Measurements from ENCODE around the gene FYN.

Gene FYN

DNA sequence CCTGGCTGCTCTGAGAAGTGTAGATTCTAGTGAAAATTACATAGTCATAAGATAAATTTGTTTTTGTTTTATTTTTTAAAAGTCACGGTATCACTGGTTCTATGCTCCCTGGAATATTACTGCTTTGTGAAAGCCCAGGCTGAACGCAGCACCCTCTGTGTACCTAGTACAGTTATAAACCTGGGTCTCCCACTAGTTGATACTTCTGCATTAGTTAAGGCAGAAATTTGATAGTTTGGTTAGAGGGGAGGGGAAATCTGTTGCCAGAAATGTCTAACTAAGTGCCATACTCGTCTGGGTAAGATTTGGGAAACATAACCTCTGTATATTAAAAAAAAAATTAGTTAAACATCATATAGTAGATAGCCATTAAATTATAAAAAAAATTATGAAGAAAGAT is 156.9 kb downstream of the FYN start:
- no peak overlapping the region for H3K27ac ChIP-seq
- TF ChIP-seq, protein P1, sequence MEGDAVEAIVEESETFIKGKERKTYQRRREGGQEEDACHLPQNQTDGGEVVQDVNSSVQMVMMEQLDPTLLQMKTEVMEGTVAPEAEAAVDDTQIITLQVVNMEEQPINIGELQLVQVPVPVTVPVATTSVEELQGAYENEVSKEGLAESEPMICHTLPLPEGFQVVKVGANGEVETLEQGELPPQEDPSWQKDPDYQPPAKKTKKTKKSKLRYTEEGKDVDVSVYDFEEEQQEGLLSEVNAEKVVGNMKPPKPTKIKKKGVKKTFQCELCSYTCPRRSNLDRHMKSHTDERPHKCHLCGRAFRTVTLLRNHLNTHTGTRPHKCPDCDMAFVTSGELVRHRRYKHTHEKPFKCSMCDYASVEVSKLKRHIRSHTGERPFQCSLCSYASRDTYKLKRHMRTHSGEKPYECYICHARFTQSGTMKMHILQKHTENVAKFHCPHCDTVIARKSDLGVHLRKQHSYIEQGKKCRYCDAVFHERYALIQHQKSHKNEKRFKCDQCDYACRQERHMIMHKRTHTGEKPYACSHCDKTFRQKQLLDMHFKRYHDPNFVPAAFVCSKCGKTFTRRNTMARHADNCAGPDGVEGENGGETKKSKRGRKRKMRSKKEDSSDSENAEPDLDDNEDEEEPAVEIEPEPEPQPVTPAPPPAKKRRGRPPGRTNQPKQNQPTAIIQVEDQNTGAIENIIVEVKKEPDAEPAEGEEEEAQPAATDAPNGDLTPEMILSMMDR (conservative IDR thresholded peaks at IDR 0.05) = no peak
- no peak for TF ChIP-seq ZFX (IDR thresholded peaks at IDR 0.05)

DNA sequence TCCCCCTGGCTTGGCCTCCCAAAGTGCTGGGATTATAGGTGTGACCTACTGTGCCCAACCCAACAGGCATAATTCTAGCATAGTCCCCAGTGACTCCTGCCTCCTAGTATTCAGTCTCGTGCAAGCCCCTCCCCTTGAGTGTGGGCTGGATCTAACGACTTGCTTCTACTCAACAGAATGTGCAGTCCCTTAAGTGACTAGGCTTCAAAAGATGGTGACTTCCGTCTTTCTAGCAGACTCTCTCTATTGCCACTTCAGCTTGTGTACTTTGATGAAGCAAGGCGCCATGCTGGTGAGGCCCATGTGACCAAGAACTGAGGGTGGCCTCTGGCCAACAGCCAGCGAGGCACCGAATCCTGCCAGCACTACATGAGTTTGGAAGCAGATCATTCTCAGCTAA is 157.9 kb downstream of the FYN start:
- TF ChIP-seq, protein P1 (conservative IDR thresholded peaks at IDR 0.05) = no peak
- no peak for TF ChIP-seq ZFX (IDR thresholded peaks at IDR 0.05)
- no peak overlapping the region for H3K27ac ChIP-seq

GRCh38 chr6:111714416-111715270 is 158.6 kb downstream of the FYN start:
- H3K27ac ChIP-seq = no peak overlapping the region
- TF ChIP-seq ZFX (IDR thresholded peaks at IDR 0.05) = no peak
- TF ChIP-seq, protein P1 (conservative IDR thresholded peaks at IDR 0.05) = no peak

- no peak for TF ChIP-seq ZFX (IDR thresholded peaks at IDR 0.05)
- TF ChIP-seq, protein P1 (conservative IDR thresholded peaks at IDR 0.05) = no peak
- H3K27ac ChIP-seq = no peak overlapping the region
Observed at GRCh38 chr6:111713811-111714210, 159.4 kb downstream of the FYN start.

- H3K27ac ChIP-seq = no peak overlapping the region
- TF ChIP-seq, protein P1 (conservative IDR thresholded peaks at IDR 0.05) = no peak
- TF ChIP-seq ZFX (IDR thresholded peaks at IDR 0.05) = no peak
Observed at GRCh38 chr6:111713236-111713635, 160.0 kb downstream of the FYN start.

DNA sequence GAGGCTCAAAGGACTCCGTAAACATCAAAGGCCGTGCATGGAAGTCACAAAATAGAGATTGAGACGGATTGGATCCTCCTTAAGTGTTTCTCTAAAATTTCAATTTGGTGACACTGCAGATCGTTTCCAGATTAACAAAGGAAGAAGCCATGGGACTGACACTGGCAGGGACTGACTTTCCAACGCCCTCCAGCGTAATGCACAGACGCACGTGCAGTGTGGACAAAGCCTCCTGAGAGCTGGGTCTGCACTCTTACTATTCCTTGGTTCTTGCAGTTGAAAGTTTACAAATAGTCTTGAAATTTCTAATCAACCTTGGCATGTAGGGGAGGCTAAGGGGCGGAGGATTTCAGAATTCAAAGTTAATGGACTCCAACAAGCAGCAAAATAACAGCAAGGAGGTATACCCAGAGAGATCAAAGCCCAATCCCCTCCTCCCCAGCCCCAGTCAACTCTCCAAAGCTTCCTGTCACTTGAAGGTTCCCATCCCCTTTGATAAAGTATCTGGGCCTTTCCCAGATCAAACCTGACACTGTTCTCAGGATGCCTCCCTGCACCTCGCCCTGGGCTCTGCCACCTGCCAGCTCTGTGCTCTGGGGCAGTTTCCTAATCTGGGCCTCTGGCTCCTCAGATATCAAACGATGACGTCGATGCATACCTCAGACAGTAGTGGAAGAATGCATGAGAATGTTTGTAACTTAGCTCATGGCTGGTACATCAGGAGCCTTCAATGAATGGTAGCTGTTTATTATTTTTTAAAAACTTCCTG is 161.1 kb downstream of the FYN start:
- TF ChIP-seq, protein P1 (conservative IDR thresholded peaks at IDR 0.05) = no peak
- TF ChIP-seq ZFX (IDR thresholded peaks at IDR 0.05) = no peak

DNA sequence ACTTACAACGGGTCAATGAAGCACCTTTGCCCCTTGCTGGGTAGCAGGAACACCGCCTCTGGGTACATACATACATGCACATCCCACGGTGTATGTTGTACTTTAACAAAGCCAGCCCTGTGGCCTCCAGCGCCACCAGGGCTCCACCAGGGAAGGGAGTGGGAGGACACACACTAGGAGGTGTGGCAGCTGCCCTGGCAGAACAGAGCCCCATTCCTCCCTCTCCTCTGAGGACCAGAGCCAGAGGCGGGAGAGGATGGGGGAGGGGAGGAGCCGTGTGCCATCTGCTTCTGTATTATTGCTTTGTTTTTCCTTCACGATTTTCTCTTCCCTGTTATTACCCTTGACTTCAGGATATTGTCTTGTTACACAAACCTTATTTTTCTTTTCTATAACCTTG is 161.8 kb downstream of the FYN start:
- no peak overlapping the region for H3K27ac ChIP-seq

More for the DNA sequence above, 161.1 kb downstream of the FYN start:
- H3K27ac ChIP-seq = no peak overlapping the region

More for the DNA sequence above, 161.8 kb downstream of the FYN start:
- TF ChIP-seq, protein P1 (conservative IDR thresholded peaks at IDR 0.05) = no peak
- TF ChIP-seq ZFX (IDR thresholded peaks at IDR 0.05) = no peak

Measured in C4-2B (cell line).